Tibial nerve (tissue), 4 donors: ENCODE results near the gene ZBTB48. TPM values are rescaled to one million over a fixed set of nuclear protein-coding genes. Genes with fewer than 3 reads are reported as not detected.

Experiments used
- DNase-seq, 2 donors: peaks; one replicate each; pipeline ENCODE4 v3.0.0-alpha.2; 2019; ENCODE audit warnings: low spot score in 2 of 2
- H3K27ac ChIP-seq, 4 donors: fragments of 200-600 bp; sonication (generic) in 3 of 4; one replicate each; pipeline ENCODE4 v1.5.1; 2017 to 2019; ENCODE audit warnings: mild to moderate bottlenecking in 1 of 4
- H3K27me3 ChIP-seq, 2 donors: fragments of 200-600 bp; sonication (generic) in 1 of 2; one replicate each; pipeline versions ENCODE4 v1.5.1 to v1.6.0; 2017 to 2019
- H3K36me3 ChIP-seq, 3 donors: fragments of 200-600 bp; sonication (generic); one replicate each; pipeline ENCODE4 v1.5.1; 2018 to 2019
- H3K4me1 ChIP-seq, 4 donors: fragments of 200-600 bp; sonication (generic) in 3 of 4; one replicate each; pipeline ENCODE4 v1.5.1; 2017 to 2019
- H3K4me3 ChIP-seq, 4 donors: fragments of 200-600 bp; sonication (generic) in 3 of 4; one replicate each; pipeline ENCODE4 v1.5.1; 2017 to 2019; ENCODE audit warnings: mild to moderate bottlenecking in 1 of 4, moderate library complexity in 1 of 4
- H3K9me3 ChIP-seq, 4 donors: fragments of 200-600 bp; sonication (generic) in 3 of 4; one replicate each; pipeline ENCODE4 v1.5.1; 2017 to 2019
- CTCF ChIP-seq, 5 experiments: fragments of 200-600 bp in 3 of 5; fragments of 450-650 bp in 2 of 5; sonication (generic) in 3 of 5; IDR thresholded peaks; one replicate each; pipeline ENCODE4 v1.5.1; 2016 to 2019; ENCODE audit warnings: antibody characterized with exemption in 5 of 5, mild to moderate bottlenecking in 3 of 5, moderate library complexity in 2 of 5
- EP300 ChIP-seq, 2 donors: sonication (generic); formaldehyde crosslinking; IDR thresholded peaks; one replicate each; pipeline ENCODE4 v1.6.1; 2017; ENCODE audit warnings: antibody characterized with exemption in 2 of 2, mild to moderate bottlenecking in 1 of 2
- POLR2A ChIP-seq, 2 donors: fragments of 450-650 bp; IDR thresholded peaks; one replicate each; pipeline ENCODE4 v1.6.1; 2017; ENCODE audit warnings: antibody characterized with exemption in 2 of 2, mild to moderate bottlenecking in 2 of 2, moderate library complexity in 2 of 2
- WGBS, 2 donors: methylation state at CpG; one replicate each; pipeline ENCODE4 v1.1.5; 2018; 5-methylcytosine and 5-hydroxymethylcytosine counted together
- total RNA-seq, 4 donors: library from RNA; depleted of rRNA; stranded (reverse); fragments of >200 nt; gene quantifications; one replicate each; pipeline ENCODE4 v1.1.0, GENCODE V29; 2016

Gene ZBTB48
- total RNA-seq, 4 donors from 2014 or later: 27.5 to 41.1 (median 33.6) TPM

- Histone ChIP-seq H3K27ac (peak overlapping the region; percentile 95 to 100 (median 98)), H3K27me3 (no peaks in the 10 kb centered on the region), H3K9me3 (no peaks in the 10 kb centered on the region), H3K36me3 (peaks cover 0 to 15% (median 7%) of the 10 kb centered on the region in 3 donors), H3K4me1 (peaks cover 0 to 51% (median 41%) of the 10 kb centered on the region in 4 donors), H3K4me3 (peak overlapping the region; percentile 66 to 95 (median 89))
- TF ChIP-seq EP300 (IDR thresholded peaks at IDR 0.05) (peak in 1 of 2 donors; percentile 61), CTCF (IDR thresholded peaks at IDR 0.05) (no peak), POLR2A (IDR thresholded peaks at IDR 0.05) (no peak)
- peak in 1 of 2 donors; percentile 48 for DNase-seq
- 0 to 1% methylated on average over 33 to 36 of the region's 36 CpGs for WGBS, 2 donors
These were observed 23.6 kb downstream of the ZBTB48 start for GRCh38 chr1:6603238-6603914.

GRCh38 chr1:6603915-6604558 lies 24.2 kb downstream of the ZBTB48 start:
- no peak for TF ChIP-seq POLR2A (IDR thresholded peaks at IDR 0.05)
- peak in 2 of 5 experiments; percentile 49 to 65 for TF ChIP-seq CTCF (IDR thresholded peaks at IDR 0.05)
- TF ChIP-seq EP300 (IDR thresholded peaks at IDR 0.05): peak in 1 of 2 donors; percentile 66
- Histone ChIP-seq H3K27me3 (no peaks in the 10 kb centered on the region), H3K9me3 (no peaks in the 10 kb centered on the region), H3K4me1 (peaks cover 0 to 45% (median 34%) of the 10 kb centered on the region in 4 donors), H3K36me3 (peaks cover 0 to 8% (median under 1%) of the 10 kb centered on the region in 3 donors), H3K27ac (peak overlapping the region; percentile 95 to 100 (median 98)), H3K4me3 (peak overlapping the region; percentile 66 to 95 (median 89))
- WGBS, 2 donors: 5 to 8% methylated on average over 19 of the region's 19 CpGs
- peak; percentile 57 to 76 for DNase-seq

- Histone ChIP-seq H3K4me1 (peaks cover 0 to 49% (median 20%) of the 10 kb centered on the region in 4 donors), H3K27me3 (no peaks in the 10 kb centered on the region), H3K36me3 (peaks cover 0 to 7% (median 0%) of the 10 kb centered on the region in 3 donors), H3K4me3 (peak overlapping the region; percentile 78 to 100 (median 96)), H3K27ac (peak overlapping the region; percentile 83 to 99 (median 96)), H3K9me3 (no peaks in the 10 kb centered on the region)
- no peak for TF ChIP-seq CTCF (IDR thresholded peaks at IDR 0.05)
- peak; percentile 29 to 49 for TF ChIP-seq POLR2A (IDR thresholded peaks at IDR 0.05)
- TF ChIP-seq EP300 (IDR thresholded peaks at IDR 0.05): peak in 1 of 2 donors; percentile 22
- 0 to 1% methylated on average over 27 to 32 of the region's 67 CpGs for WGBS, 2 donors
- peak in 1 of 2 donors; percentile 44 for DNase-seq
These were observed 33.0 kb downstream of the ZBTB48 start for GRCh38 chr1:6612641-6613360.

GRCh38 chr1:6613361-6614018 lies 33.7 kb downstream of the ZBTB48 start, which contains the start of gene PHF13:
TSS of gene PHF13 (plus strand) at chr1:6613731. CDS start at chr1:6614067, 336 bp downstream.
- WGBS, 2 donors: 0 to 1% methylated on average over 5 to 20 of the region's 84 CpGs
- H3K4me1 ChIP-seq: peaks cover 0 to 49% (median 20%) of the 10 kb centered on the region in 4 donors
- peak within 1 kb of the TSS; percentile 92 to 100 (median 98) for H3K4me3 ChIP-seq

More at GRCh38 chr1:6613361-6614018, 33.7 kb downstream of the ZBTB48 start, which contains the start of gene PHF13:
- peak in 1 of 5 experiments; percentile 14 for TF ChIP-seq CTCF (IDR thresholded peaks at IDR 0.05)
- peak; percentile 50 to 83 for TF ChIP-seq EP300 (IDR thresholded peaks at IDR 0.05)
- peak; percentile 38 to 74 for TF ChIP-seq POLR2A (IDR thresholded peaks at IDR 0.05)
- peaks cover 0 to 13% (median 0%) of the 10 kb centered on the region in 3 donors for H3K36me3 ChIP-seq
- H3K27ac ChIP-seq: peak within 1 kb of the TSS; percentile 83 to 99 (median 96)
- H3K27me3 ChIP-seq: no peaks in the 10 kb centered on the region
- no peaks in the 10 kb centered on the region for H3K9me3 ChIP-seq
- DNase-seq: peak; percentile 98 to 99
